Measurements from ENCODE around the gene EIF2AK3.

Gene EIF2AK3

DNA sequence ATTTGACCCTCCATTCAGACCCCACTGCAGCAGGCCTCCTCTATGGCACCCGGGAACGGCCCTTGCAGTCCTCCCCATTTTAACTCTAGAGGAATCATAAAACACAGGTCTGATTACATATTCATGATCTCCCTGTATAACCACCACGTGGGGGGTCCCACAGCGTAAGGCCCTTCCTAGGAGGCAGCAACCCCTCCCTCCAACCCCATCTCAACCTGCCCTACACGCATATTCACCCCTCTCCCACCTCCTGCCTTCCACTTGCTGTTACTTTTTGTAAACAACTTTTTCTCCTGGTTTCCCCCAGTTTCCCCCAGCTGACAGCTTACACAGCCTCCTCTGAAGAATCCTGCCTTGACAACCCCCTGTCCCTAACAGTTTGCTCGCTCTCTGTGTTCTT lies 89.6 kb downstream of the EIF2AK3 start:
- H3K9me3 ChIP-seq (ENCODE audit: control insufficient read depth, low read length): no peaks in the 10 kb centered on the region
- H3K27me3 ChIP-seq (replicated peaks; ENCODE audit: control insufficient read depth, insufficient read depth, low read length, poor library complexity, severe bottlenecking): peaks cover 3% of the 10 kb centered on the region
- H3K4me3 ChIP-seq (ENCODE audit: insufficient read depth, low read depth, low read length, poor library complexity, severe bottlenecking): no peak overlapping the region
- no peaks in the 10 kb centered on the region for H3K36me3 ChIP-seq (ENCODE audit: control insufficient read depth, insufficient read depth, low read length)
- H3K27ac ChIP-seq (ENCODE audit: insufficient read depth, low read length, poor library complexity, severe bottlenecking): no peak overlapping the region
- no peaks in the 10 kb centered on the region for H3K4me1 ChIP-seq (ENCODE audit: control insufficient read depth, insufficient read depth, low read length, poor library complexity, severe bottlenecking)
- no peak for DNase-seq

DNA sequence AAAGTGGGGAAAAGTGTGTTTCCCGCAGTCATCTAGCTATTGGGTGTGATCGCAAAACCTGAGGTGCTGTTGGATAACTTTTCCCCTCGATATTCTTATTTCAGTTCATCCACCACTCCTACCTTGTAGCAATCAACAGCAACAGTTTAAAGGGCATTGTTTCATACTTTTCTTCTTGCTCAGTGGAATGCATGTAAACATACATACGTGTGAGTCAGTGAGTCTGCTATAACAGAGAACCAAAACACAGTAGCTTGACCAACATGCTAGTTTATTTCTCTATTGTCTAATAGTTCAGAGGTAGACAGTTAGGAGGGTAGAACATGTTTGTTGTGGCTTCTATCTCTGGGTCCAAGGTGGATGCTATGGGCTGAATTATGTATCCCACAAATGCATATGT lies 97.2 kb downstream of the EIF2AK3 start:
- Histone ChIP-seq H3K36me3 (ENCODE audit: control insufficient read depth, insufficient read depth, low read length) (no peaks in the 10 kb centered on the region), H3K4me1 (ENCODE audit: control insufficient read depth, insufficient read depth, low read length, poor library complexity, severe bottlenecking) (no peaks in the 10 kb centered on the region), H3K4me3 (ENCODE audit: insufficient read depth, low read depth, low read length, poor library complexity, severe bottlenecking) (no peak overlapping the region), H3K27ac (ENCODE audit: insufficient read depth, low read length, poor library complexity, severe bottlenecking) (no peak overlapping the region), H3K9me3 (ENCODE audit: control insufficient read depth, low read length) (no peaks in the 10 kb centered on the region), H3K27me3 (replicated peaks; ENCODE audit: control insufficient read depth, insufficient read depth, low read length, poor library complexity, severe bottlenecking) (no peaks in the 10 kb centered on the region)
- no peak for DNase-seq

- Histone ChIP-seq H3K9me3 (ENCODE audit: control insufficient read depth, low read length) (no peaks in the 10 kb centered on the region), H3K27ac (ENCODE audit: insufficient read depth, low read length, poor library complexity, severe bottlenecking) (no peak overlapping the region), H3K36me3 (ENCODE audit: control insufficient read depth, insufficient read depth, low read length) (no peaks in the 10 kb centered on the region), H3K4me1 (ENCODE audit: control insufficient read depth, insufficient read depth, low read length, poor library complexity, severe bottlenecking) (no peaks in the 10 kb centered on the region), H3K4me3 (ENCODE audit: insufficient read depth, low read depth, low read length, poor library complexity, severe bottlenecking) (no peak overlapping the region), H3K27me3 (replicated peaks; ENCODE audit: control insufficient read depth, insufficient read depth, low read length, poor library complexity, severe bottlenecking) (no peaks in the 10 kb centered on the region)
- DNase-seq: no peak
Measured at GRCh38 chr2:88521445-88522073, 105.7 kb downstream of the EIF2AK3 start.

- Histone ChIP-seq H3K4me1 (ENCODE audit: control insufficient read depth, insufficient read depth, low read length, poor library complexity, severe bottlenecking) (no peaks in the 10 kb centered on the region), H3K27ac (ENCODE audit: insufficient read depth, low read length, poor library complexity, severe bottlenecking) (no peak overlapping the region), H3K36me3 (ENCODE audit: control insufficient read depth, insufficient read depth, low read length) (no peaks in the 10 kb centered on the region), H3K27me3 (replicated peaks; ENCODE audit: control insufficient read depth, insufficient read depth, low read length, poor library complexity, severe bottlenecking) (no peaks in the 10 kb centered on the region), H3K9me3 (ENCODE audit: control insufficient read depth, low read length) (no peaks in the 10 kb centered on the region), H3K4me3 (ENCODE audit: insufficient read depth, low read depth, low read length, poor library complexity, severe bottlenecking) (no peak overlapping the region)
- DNase-seq: no peak
Measured at GRCh38 chr2:88517759-88518201, 109.5 kb downstream of the EIF2AK3 start.
